Jurkat, Clone E6-1 (cell line): ENCODE data around the gene RXRA.
A peak's percentile ranks its signal among the peaks of the same experiment; 100 is the strongest.

Source experiments
- DNase-seq: peaks from one replicate; pipeline ENCODE4 v3.0.0-alpha.2; 2011; ENCODE audit warnings: low read depth, low spot score
- H3K4me3 ChIP-seq: 2 replicates; pipeline ENCODE4 v1.5.1; 2011; ENCODE audit warnings: mild to moderate bottlenecking, low read length, control low read depth, moderate library complexity

The RXRA gene

GRCh38 chr9:134462318-134462717 is 136.1 kb downstream of the RXRA start:
- DNase-seq: no peak
- no peak overlapping the region for H3K4me3 ChIP-seq

- no peak overlapping the region for H3K4me3 ChIP-seq
- DNase-seq: no peak
These were observed 137.0 kb downstream of the RXRA start for GRCh38 chr9:134463280-134463679.

- DNase-seq: no peak
These were observed 140.8 kb downstream of the RXRA start for GRCh38 chr9:134466869-134467616.

GRCh38 chr9:134468358-134468757 is 142.1 kb downstream of the RXRA start:
- H3K4me3 ChIP-seq: no peak overlapping the region
- no peak for DNase-seq

More at GRCh38 chr9:134466869-134467616, 140.8 kb downstream of the RXRA start:
- H3K4me3 ChIP-seq: no peak overlapping the region

GRCh38 chr9:134469041-134469875 is 143.0 kb downstream of the RXRA start:
- H3K4me3 ChIP-seq: no peak overlapping the region
- no peak for DNase-seq

- DNase-seq: no peak
- no peak overlapping the region for H3K4me3 ChIP-seq
These were observed 146.0 kb downstream of the RXRA start for GRCh38 chr9:134472256-134472655.

- DNase-seq: no peak
- H3K4me3 ChIP-seq: no peak overlapping the region
These were observed 147.1 kb downstream of the RXRA start for GRCh38 chr9:134473141-134474054.

- no peak for DNase-seq
- H3K4me3 ChIP-seq: no peak overlapping the region
These were observed 147.8 kb downstream of the RXRA start for GRCh38 chr9:134474055-134474370.

GRCh38 chr9:134475011-134475790 is 148.9 kb downstream of the RXRA start:
- no peak overlapping the region for H3K4me3 ChIP-seq
- DNase-seq: peak; percentile 44

GRCh38 chr9:134476272-134476941 is 150.2 kb downstream of the RXRA start:
- H3K4me3 ChIP-seq: no peak overlapping the region
- no peak for DNase-seq

GRCh38 chr9:134476942-134477335 is 150.7 kb downstream of the RXRA start:
- no peak for DNase-seq
- no peak overlapping the region for H3K4me3 ChIP-seq

- no peak overlapping the region for H3K4me3 ChIP-seq
- no peak for DNase-seq
These were observed 151.2 kb downstream of the RXRA start for GRCh38 chr9:134477342-134477925.

- H3K4me3 ChIP-seq: no peak overlapping the region
- DNase-seq: no peak
These were observed 151.7 kb downstream of the RXRA start for GRCh38 chr9:134477927-134478326.

GRCh38 chr9:134481762-134482161 is 155.5 kb downstream of the RXRA start:
- no peak overlapping the region for H3K4me3 ChIP-seq
- no peak for DNase-seq

GRCh38 chr9:134482226-134482625 is 156.0 kb downstream of the RXRA start:
- DNase-seq: no peak
- H3K4me3 ChIP-seq: no peak overlapping the region

GRCh38 chr9:134483361-134484184 is 157.3 kb downstream of the RXRA start:
- DNase-seq: no peak
- H3K4me3 ChIP-seq: no peak overlapping the region

GRCh38 chr9:134484479-134484878 is 158.2 kb downstream of the RXRA start:
- DNase-seq: no peak

More at GRCh38 chr9:134484479-134484878, 158.2 kb downstream of the RXRA start:
- H3K4me3 ChIP-seq: no peak overlapping the region
